H1 (cell line): Measurements from ENCODE around the gene SPTB. TPM values are rescaled to one million over a fixed set of nuclear protein-coding genes. Genes with fewer than 3 reads are reported as not detected.

Experiments
- EP300 ChIP-seq, 2 experiments: IDR thresholded peaks; 1 replicate in 1 of 2; 2 replicates in 1 of 2; pipeline ENCODE4 v1.6.1; 2011 to 2012; ENCODE audit warnings: low read depth in 2 of 2, low read length in 2 of 2, mild to moderate bottlenecking in 2 of 2, borderline replicate concordance in 1 of 2, inconsistent platforms in 1 of 2, moderate library complexity in 1 of 2
- EZH2 ChIP-seq: fragments of 200-600 bp; sonication (generic); IDR thresholded peaks from 2 replicates; pipeline ENCODE4 v1.7.1; 2012; ENCODE audit warnings: low read depth, mild to moderate bottlenecking, moderate library complexity, low read length, inconsistent platforms; ENCODE audit not compliant: severe bottlenecking
- HDAC2 ChIP-seq, 2 experiments: fragments of 300-600 bp in 1 of 2; sonication (generic) in 1 of 2; IDR thresholded peaks; 2 replicates each; pipeline ENCODE4 v1.6.1; 2011 to 2012; ENCODE audit warnings: low read depth in 2 of 2, low read length in 2 of 2, mild to moderate bottlenecking in 2 of 2, moderate library complexity in 2 of 2, borderline replicate concordance in 1 of 2, inconsistent platforms in 1 of 2
- RBBP5 ChIP-seq: IDR thresholded peaks from 2 replicates; pipeline ENCODE4 v1.7.1; 2012; ENCODE audit warnings: low read depth, mild to moderate bottlenecking, inconsistent platforms, low read length, moderate library complexity, borderline replicate concordance
- SP1 ChIP-seq: IDR thresholded peaks from 2 replicates; pipeline ENCODE4 v1.6.1; 2011; ENCODE audit warnings: low read depth, low read length
- polyA plus RNA-seq, 7 experiments: library from polyadenylated mRNA; depleted of rRNA in 3 of 7; stranded (reverse) in 5 of 7; unstranded in 2 of 7; fragments of >200 nt in 5 of 7; fragments of 200-250 nt in 2 of 7; gene quantifications; 1 replicate in 5 of 7; 2 replicates in 1 of 7; 4 replicates in 1 of 7; pipeline versions ENCODE4 v1.2.1 to v1.2.3, GENCODE V29; 2011 to 2013; ENCODE audit warnings: missing spikeins in 2 of 7, mixed read lengths in 2 of 7
- total RNA-seq: library from RNA; stranded (reverse); fragmentation: NEBNext Ultra II Directional; extraction: Animal tissue kit (Norgen Biotek cat#: 25700); gene quantifications from 2 replicates; pipeline ENCODE4 v1.2.1, GENCODE V29; 2021
- TF ChIP-seq, protein P1 (sequence below): IDR thresholded peaks from 2 replicates; pipeline ENCODE4 v1.6.1; 2011; ENCODE audit warnings: low read length, improper control_type of control experiment
- TF ChIP-seq, protein P2 (sequence below): fragments of 300-600 bp; sonication (generic); IDR thresholded peaks from 2 replicates; pipeline ENCODE4 v1.7.1; 2012; ENCODE audit warnings: low read length, moderate library complexity, mild to moderate bottlenecking, inconsistent platforms; ENCODE audit not compliant: insufficient replicate concordance

SPTB gene
- total and polyA plus RNA-seq, 2 of the 8 experiments (the other 6 are each of a cell fraction or from before 2014, with no cell fraction given) = 0.30 to 2.4 TPM

DNA sequence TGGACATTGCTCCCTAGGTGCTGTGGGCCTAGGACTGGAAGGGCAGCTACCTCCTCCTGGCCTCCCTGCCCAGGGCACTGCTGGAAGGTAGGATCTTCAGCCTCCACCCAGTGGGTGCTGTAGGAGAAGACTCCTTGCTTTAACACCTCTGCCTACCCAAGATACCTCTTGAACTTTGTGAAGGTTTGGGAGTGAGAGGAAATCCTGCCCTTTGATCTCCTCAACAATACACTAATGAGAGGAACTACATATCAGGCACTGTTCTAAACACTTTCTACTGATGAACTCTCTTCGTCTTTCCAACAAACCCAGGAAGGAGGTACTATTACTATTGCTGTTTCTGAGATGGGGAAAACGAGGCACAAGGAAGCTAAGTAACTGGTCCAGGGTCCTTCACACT, 108.5 kb downstream of the SPTB start (continued):
- no peak for TF ChIP-seq EP300 (IDR thresholded peaks at IDR 0.05; ENCODE audit: borderline replicate concordance in 1 of 2, low read depth in 2 of 2, low read length in 2 of 2)
- TF ChIP-seq HDAC2 (IDR thresholded peaks at IDR 0.05; ENCODE audit: borderline replicate concordance in 1 of 2, low read depth in 2 of 2, low read length in 2 of 2) = no peak
- no peak for TF ChIP-seq RBBP5
- no peak for TF ChIP-seq EZH2
- TF ChIP-seq SP1 = no peak
- TF ChIP-seq, protein P1, sequence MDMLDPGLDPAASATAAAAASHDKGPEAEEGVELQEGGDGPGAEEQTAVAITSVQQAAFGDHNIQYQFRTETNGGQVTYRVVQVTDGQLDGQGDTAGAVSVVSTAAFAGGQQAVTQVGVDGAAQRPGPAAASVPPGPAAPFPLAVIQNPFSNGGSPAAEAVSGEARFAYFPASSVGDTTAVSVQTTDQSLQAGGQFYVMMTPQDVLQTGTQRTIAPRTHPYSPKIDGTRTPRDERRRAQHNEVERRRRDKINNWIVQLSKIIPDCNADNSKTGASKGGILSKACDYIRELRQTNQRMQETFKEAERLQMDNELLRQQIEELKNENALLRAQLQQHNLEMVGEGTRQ = no peak
- TF ChIP-seq, protein P2, sequence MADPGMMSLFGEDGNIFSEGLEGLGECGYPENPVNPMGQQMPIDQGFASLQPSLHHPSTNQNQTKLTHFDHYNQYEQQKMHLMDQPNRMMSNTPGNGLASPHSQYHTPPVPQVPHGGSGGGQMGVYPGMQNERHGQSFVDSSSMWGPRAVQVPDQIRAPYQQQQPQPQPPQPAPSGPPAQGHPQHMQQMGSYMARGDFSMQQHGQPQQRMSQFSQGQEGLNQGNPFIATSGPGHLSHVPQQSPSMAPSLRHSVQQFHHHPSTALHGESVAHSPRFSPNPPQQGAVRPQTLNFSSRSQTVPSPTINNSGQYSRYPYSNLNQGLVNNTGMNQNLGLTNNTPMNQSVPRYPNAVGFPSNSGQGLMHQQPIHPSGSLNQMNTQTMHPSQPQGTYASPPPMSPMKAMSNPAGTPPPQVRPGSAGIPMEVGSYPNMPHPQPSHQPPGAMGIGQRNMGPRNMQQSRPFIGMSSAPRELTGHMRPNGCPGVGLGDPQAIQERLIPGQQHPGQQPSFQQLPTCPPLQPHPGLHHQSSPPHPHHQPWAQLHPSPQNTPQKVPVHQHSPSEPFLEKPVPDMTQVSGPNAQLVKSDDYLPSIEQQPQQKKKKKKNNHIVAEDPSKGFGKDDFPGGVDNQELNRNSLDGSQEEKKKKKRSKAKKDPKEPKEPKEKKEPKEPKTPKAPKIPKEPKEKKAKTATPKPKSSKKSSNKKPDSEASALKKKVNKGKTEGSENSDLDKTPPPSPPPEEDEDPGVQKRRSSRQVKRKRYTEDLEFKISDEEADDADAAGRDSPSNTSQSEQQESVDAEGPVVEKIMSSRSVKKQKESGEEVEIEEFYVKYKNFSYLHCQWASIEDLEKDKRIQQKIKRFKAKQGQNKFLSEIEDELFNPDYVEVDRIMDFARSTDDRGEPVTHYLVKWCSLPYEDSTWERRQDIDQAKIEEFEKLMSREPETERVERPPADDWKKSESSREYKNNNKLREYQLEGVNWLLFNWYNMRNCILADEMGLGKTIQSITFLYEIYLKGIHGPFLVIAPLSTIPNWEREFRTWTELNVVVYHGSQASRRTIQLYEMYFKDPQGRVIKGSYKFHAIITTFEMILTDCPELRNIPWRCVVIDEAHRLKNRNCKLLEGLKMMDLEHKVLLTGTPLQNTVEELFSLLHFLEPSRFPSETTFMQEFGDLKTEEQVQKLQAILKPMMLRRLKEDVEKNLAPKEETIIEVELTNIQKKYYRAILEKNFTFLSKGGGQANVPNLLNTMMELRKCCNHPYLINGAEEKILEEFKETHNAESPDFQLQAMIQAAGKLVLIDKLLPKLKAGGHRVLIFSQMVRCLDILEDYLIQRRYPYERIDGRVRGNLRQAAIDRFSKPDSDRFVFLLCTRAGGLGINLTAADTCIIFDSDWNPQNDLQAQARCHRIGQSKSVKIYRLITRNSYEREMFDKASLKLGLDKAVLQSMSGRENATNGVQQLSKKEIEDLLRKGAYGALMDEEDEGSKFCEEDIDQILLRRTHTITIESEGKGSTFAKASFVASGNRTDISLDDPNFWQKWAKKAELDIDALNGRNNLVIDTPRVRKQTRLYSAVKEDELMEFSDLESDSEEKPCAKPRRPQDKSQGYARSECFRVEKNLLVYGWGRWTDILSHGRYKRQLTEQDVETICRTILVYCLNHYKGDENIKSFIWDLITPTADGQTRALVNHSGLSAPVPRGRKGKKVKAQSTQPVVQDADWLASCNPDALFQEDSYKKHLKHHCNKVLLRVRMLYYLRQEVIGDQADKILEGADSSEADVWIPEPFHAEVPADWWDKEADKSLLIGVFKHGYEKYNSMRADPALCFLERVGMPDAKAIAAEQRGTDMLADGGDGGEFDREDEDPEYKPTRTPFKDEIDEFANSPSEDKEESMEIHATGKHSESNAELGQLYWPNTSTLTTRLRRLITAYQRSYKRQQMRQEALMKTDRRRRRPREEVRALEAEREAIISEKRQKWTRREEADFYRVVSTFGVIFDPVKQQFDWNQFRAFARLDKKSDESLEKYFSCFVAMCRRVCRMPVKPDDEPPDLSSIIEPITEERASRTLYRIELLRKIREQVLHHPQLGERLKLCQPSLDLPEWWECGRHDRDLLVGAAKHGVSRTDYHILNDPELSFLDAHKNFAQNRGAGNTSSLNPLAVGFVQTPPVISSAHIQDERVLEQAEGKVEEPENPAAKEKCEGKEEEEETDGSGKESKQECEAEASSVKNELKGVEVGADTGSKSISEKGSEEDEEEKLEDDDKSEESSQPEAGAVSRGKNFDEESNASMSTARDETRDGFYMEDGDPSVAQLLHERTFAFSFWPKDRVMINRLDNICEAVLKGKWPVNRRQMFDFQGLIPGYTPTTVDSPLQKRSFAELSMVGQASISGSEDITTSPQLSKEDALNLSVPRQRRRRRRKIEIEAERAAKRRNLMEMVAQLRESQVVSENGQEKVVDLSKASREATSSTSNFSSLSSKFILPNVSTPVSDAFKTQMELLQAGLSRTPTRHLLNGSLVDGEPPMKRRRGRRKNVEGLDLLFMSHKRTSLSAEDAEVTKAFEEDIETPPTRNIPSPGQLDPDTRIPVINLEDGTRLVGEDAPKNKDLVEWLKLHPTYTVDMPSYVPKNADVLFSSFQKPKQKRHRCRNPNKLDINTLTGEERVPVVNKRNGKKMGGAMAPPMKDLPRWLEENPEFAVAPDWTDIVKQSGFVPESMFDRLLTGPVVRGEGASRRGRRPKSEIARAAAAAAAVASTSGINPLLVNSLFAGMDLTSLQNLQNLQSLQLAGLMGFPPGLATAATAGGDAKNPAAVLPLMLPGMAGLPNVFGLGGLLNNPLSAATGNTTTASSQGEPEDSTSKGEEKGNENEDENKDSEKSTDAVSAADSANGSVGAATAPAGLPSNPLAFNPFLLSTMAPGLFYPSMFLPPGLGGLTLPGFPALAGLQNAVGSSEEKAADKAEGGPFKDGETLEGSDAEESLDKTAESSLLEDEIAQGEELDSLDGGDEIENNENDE = no peak
- TF ChIP-seq, all 59 proteins: peak for 0
